OCI-LY1 (cell line): ENCODE results near the gene RBM7.

ENCODE experiments used
- H2AFZ ChIP-seq: fragments of 200-600 bp; sonication (generic), shearing (Covaris generic); 2 replicates; pipeline ENCODE4 v1.6.0; 2014; ENCODE audit warnings: antibody characterized with exemption, mild to moderate bottlenecking, low read length
- H3F3A ChIP-seq: fragments of 200-600 bp; sonication (generic), shearing (Covaris generic); 2 replicates; pipeline ENCODE4 v1.6.0; 2014; ENCODE audit warnings: mild to moderate bottlenecking, antibody characterized with exemption, low read length, moderate library complexity; ENCODE audit not compliant: insufficient read depth
- H3K27ac ChIP-seq: fragments of 200-600 bp; sonication (generic); 2 replicates; pipeline ENCODE4 v1.5.1; 2014; ENCODE audit warnings: low read length, mixed run types, mild to moderate bottlenecking, low read depth; ENCODE audit not compliant: poor library complexity, severe bottlenecking
- H3K27me3 ChIP-seq: fragments of 200-600 bp; sonication (generic); 2 replicates; pipeline ENCODE4 v1.6.0; 2014; ENCODE audit warnings: antibody characterized with exemption, mild to moderate bottlenecking, low read length, moderate library complexity; ENCODE audit not compliant: insufficient read depth
- H3K36me3 ChIP-seq: fragments of 200-600 bp; sonication (generic); 2 replicates; pipeline ENCODE4 v1.6.1; 2014; ENCODE audit warnings: mild to moderate bottlenecking, antibody characterized with exemption, low read length, moderate library complexity, mixed read lengths; ENCODE audit not compliant: insufficient read depth
- H3K4me1 ChIP-seq: fragments of 200-600 bp; sonication (generic); 2 replicates; pipeline ENCODE4 v1.5.1; 2014; ENCODE audit warnings: mild to moderate bottlenecking, low read length, moderate library complexity; ENCODE audit not compliant: insufficient read depth, severe bottlenecking
- H3K4me2 ChIP-seq: fragments of 200-600 bp; sonication (generic), shearing (Covaris generic); 2 replicates; pipeline ENCODE4 v1.6.1; 2014; ENCODE audit warnings: low read length
- H3K4me3 ChIP-seq: fragments of 200-600 bp; sonication (generic); 2 replicates; pipeline ENCODE4 v1.5.1; 2014; ENCODE audit warnings: low read length, low read depth, mild to moderate bottlenecking, mixed read lengths; ENCODE audit not compliant: poor library complexity, severe bottlenecking
- H3K79me2 ChIP-seq: fragments of 200-600 bp; shearing (Covaris generic); 2 replicates; pipeline ENCODE4 v1.6.1; 2016; ENCODE audit warnings: mixed run types, low read length, mixed read lengths; ENCODE audit not compliant: insufficient read depth
- H3K9ac ChIP-seq: fragments of 200-600 bp; sonication (generic), shearing (Covaris generic); 2 replicates; pipeline ENCODE4 v1.6.1; 2014; ENCODE audit warnings: mild to moderate bottlenecking, low read length, mixed read lengths
- H3K9me2 ChIP-seq: fragments of 200-600 bp; sonication (generic), shearing (Covaris generic); 2 replicates; pipeline ENCODE4 v1.6.1; 2014; ENCODE audit warnings: low read depth, mild to moderate bottlenecking, low read length, mixed read lengths
- H3K9me3 ChIP-seq: fragments of 200-600 bp; shearing (Covaris generic); 2 replicates; pipeline ENCODE4 v1.6.1; 2014; ENCODE audit warnings: low read length, mixed read lengths
- H4K20me1 ChIP-seq: fragments of 200-600 bp; sonication (generic), shearing (Covaris generic); 2 replicates; pipeline ENCODE4 v1.6.0; 2016; ENCODE audit warnings: mild to moderate bottlenecking, low read length; ENCODE audit not compliant: insufficient read depth
- CTCF ChIP-seq: fragments of 200-600 bp; sonication (generic), shearing (Covaris generic); IDR thresholded peaks from 2 replicates; pipeline ENCODE4 v1.5.1; 2017; ENCODE audit warnings: mild to moderate bottlenecking, antibody characterized with exemption, low read length, moderate library complexity, mixed read lengths
- EZH2 ChIP-seq: fragments of 200-600 bp; sonication (generic), shearing (Covaris generic); IDR thresholded peaks from 2 replicates; pipeline ENCODE4 v1.8.0; 2017; ENCODE audit warnings: borderline replicate concordance, mixed run types, mild to moderate bottlenecking, antibody characterized with exemption, low read length, moderate library complexity, mixed read lengths

Gene RBM7

GRCh38 chr11:114400216-114400914 lies at the start of gene RBM7, which contains the start of gene C11orf71:
TSS of gene RBM7 (plus strand) at chr11:114400666. CDS start at chr11:114400672, 6 bp downstream.
TSS of gene C11orf71 (minus strand) at chr11:114400511. CDS start at chr11:114400331, 180 bp downstream.
- Histone ChIP-seq H4K20me1 (no peaks in the 10 kb centered on the region), H2AFZ (no peak within 1 kb of the TSS), H3K27me3 (no peaks in the 10 kb centered on the region), H3K27ac (peak within 1 kb of the TSS; percentile 64), H3K9me2 (no peaks in the 10 kb centered on the region), H3K9ac (peak within 1 kb of the TSS; percentile 99), H3K9me3 (no peaks in the 10 kb centered on the region), H3K4me2 (peak within 1 kb of the TSS; percentile 91), H3F3A (no peaks in the 10 kb centered on the region), H3K36me3 (peaks cover 23% of the 10 kb centered on the region), H3K4me1 (peaks cover 21% of the 10 kb centered on the region), H3K79me2 (peaks cover 35% of the 10 kb centered on the region), H3K4me3 (peak within 1 kb of the TSS; percentile 93)
- TF ChIP-seq CTCF (no peak), EZH2 (no peak)

DNA sequence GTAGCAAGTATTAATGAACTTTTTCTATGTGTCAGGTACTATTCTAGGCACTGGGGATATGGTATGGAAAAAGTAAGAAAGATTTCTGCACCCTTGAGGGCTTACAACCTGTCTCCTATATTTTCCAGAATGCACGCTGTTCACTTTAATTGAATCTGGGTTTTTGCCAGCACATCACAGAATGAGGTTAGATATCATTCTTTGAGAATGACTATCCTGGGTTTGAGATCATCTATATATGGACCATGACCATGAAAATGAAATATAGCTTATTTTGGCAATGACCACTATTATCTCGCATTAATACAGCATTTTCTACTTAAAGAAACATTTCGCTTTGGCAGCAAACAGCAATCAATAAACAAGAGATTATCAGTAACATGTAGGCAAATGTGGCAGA lies 47.0 kb upstream of the RBM7 start:
- Histone ChIP-seq H3F3A (no peaks in the 10 kb centered on the region), H3K79me2 (no peaks in the 10 kb centered on the region), H3K27me3 (no peaks in the 10 kb centered on the region), H3K9me2 (no peaks in the 10 kb centered on the region), H3K4me1 (no peaks in the 10 kb centered on the region), H3K9me3 (no peaks in the 10 kb centered on the region), H3K27ac (no peak overlapping the region), H3K4me3 (no peak overlapping the region), H3K4me2 (no peak overlapping the region), H4K20me1 (no peaks in the 10 kb centered on the region), H2AFZ (no peak overlapping the region), H3K36me3 (no peaks in the 10 kb centered on the region), H3K9ac (no peak overlapping the region)
- no peak for TF ChIP-seq EZH2
- TF ChIP-seq CTCF: no peak

GRCh38 chr11:114354076-114354475 lies 46.4 kb upstream of the RBM7 start:
- Histone ChIP-seq H2AFZ (no peak overlapping the region), H3K9me3 (no peaks in the 10 kb centered on the region), H4K20me1 (no peaks in the 10 kb centered on the region), H3K4me3 (no peak overlapping the region), H3K27me3 (no peaks in the 10 kb centered on the region), H3K9me2 (no peaks in the 10 kb centered on the region), H3F3A (no peaks in the 10 kb centered on the region), H3K4me2 (no peak overlapping the region), H3K36me3 (no peaks in the 10 kb centered on the region), H3K9ac (no peak overlapping the region), H3K27ac (no peak overlapping the region), H3K4me1 (no peaks in the 10 kb centered on the region), H3K79me2 (no peaks in the 10 kb centered on the region)
- no peak for TF ChIP-seq EZH2
- TF ChIP-seq CTCF: no peak
